Stomach (tissue), 4 donors: ENCODE data around the gene CEACAM5.

Experiments used
- CTCF ChIP-seq, 7 experiments: fragments of 450-650 bp in 4 of 7; fragments of 200-600 bp in 3 of 7; sonication (generic) in 3 of 7; IDR thresholded peaks; one replicate each; pipeline ENCODE4 v1.5.1; 2016 to 2019; ENCODE audit warnings: antibody characterized with exemption in 7 of 7, control low read depth in 2 of 7, mild to moderate bottlenecking in 1 of 7
- EP300 ChIP-seq: sonication (generic); formaldehyde crosslinking; IDR thresholded peaks from one replicate; pipeline ENCODE4 v1.6.1; 2017; ENCODE audit warnings: antibody characterized with exemption
- POLR2A ChIP-seq, 4 donors: fragments of 450-650 bp; IDR thresholded peaks; one replicate each; pipeline ENCODE4 v1.6.1; 2016; ENCODE audit warnings: antibody characterized with exemption in 4 of 4, control low read depth in 2 of 4, mild to moderate bottlenecking in 1 of 4, moderate library complexity in 1 of 4
- POLR2AphosphoS5 ChIP-seq, 3 donors: sonication (generic); formaldehyde crosslinking; IDR thresholded peaks; one replicate each; pipeline ENCODE4 v1.6.1; 2016; ENCODE audit warnings: antibody characterized with exemption in 3 of 3

GRCh38 chr19:41755328-41755913, 47.0 kb downstream of the CEACAM5 start, which contains the start of gene CEACAM6:
- TF ChIP-seq CTCF (IDR thresholded peaks at IDR 0.05) (no peak), POLR2A (IDR thresholded peaks at IDR 0.05) (no peak), EP300 (no peak), POLR2AphosphoS5 (IDR thresholded peaks at IDR 0.05) (no peak)
